IMR-90 (cell line): ENCODE measurements around the gene CLK4. TPM values are rescaled to one million over a fixed set of nuclear protein-coding genes. Genes with fewer than 3 reads are reported as not detected.

ENCODE experiments used
- ATAC-seq: fragments of 200-7000 bp; cut with Tn5 transposase; 2 replicates; pipeline ENCODE4 v1.9.1; 2020; ENCODE audit warnings: low read depth, mild to moderate bottlenecking, moderate library complexity
- BruUV-seq: library from RNA; stranded (reverse); fragments of 400-500 nt; replicated peaks from 2 replicates; lab custom pipeline; 2021; lab: Mats Ljungman, UMichigan
- CTCF ChIA-PET: fragments of 300-600 bp; formaldehyde crosslinking; extraction: SDS; loops from one replicate; lab custom pipeline; 2021; ENCODE audit warnings: antibody characterized with exemption; lab: Yijun Ruan, JAX
- POLR2A ChIA-PET: fragments of 300-600 bp; sonication (Branson Sonifier 250); formaldehyde crosslinking; loops from one replicate; lab custom pipeline; 2022; ENCODE audit warnings: antibody characterized with exemption; ENCODE audit not compliant: unreplicated experiment; lab: Charles Lee
- DNase-seq: peaks from one replicate; pipeline ENCODE4 v3.0.0; 2013
- H2AFZ ChIP-seq: replicated peaks from 2 replicates; pipeline ENCODE3; 2013; ENCODE audit warnings: low read length, mild to moderate bottlenecking; ENCODE audit not compliant: poor library complexity
- H2AK5ac ChIP-seq: 2 replicates; pipeline ENCODE4 v1.6.1; 2013; ENCODE audit warnings: low read depth, low read length, inconsistent platforms
- H2AK9ac ChIP-seq: replicated peaks from 2 replicates; pipeline ENCODE3; 2013; ENCODE audit warnings: mild to moderate bottlenecking, low read depth, low read length, moderate library complexity; ENCODE audit not compliant: poor library complexity
- H2BK120ac ChIP-seq: 2 replicates; pipeline ENCODE4 v1.6.1; 2013; ENCODE audit warnings: low read depth, low read length, inconsistent platforms
- H2BK15ac ChIP-seq: 3 replicates; pipeline ENCODE4 v1.6.1; 2013; ENCODE audit warnings: low read depth, low read length, inconsistent platforms
- H2BK20ac ChIP-seq: 2 replicates; pipeline ENCODE4 v1.6.1; 2013; ENCODE audit warnings: low read depth, mild to moderate bottlenecking, inconsistent platforms, low read length, moderate library complexity
- H2BK5ac ChIP-seq: 2 replicates; pipeline ENCODE4 v1.6.1; 2013; ENCODE audit warnings: mild to moderate bottlenecking, low read depth, low read length, inconsistent platforms; ENCODE audit not compliant: poor library complexity, severe bottlenecking
- H3K14ac ChIP-seq: replicated peaks from 2 replicates; pipeline ENCODE4 v1.6.1; 2013; ENCODE audit warnings: low read depth, low read length, inconsistent platforms
- H3K18ac ChIP-seq: 2 replicates; pipeline ENCODE4 v1.6.1; 2013; ENCODE audit warnings: low read depth, low read length, control low read depth
- H3K23ac ChIP-seq: 2 replicates; pipeline ENCODE4 v1.6.1; 2013; ENCODE audit warnings: low read depth, low read length, inconsistent platforms
- H3K27ac ChIP-seq: 2 replicates; pipeline ENCODE4 v1.5.1; 2013; ENCODE audit warnings: mild to moderate bottlenecking, control low read depth, low read length; ENCODE audit not compliant: insufficient read depth
- H3K27me3 ChIP-seq: 2 replicates; pipeline ENCODE4 v1.6.1; 2013; ENCODE audit warnings: low read length; ENCODE audit not compliant: control insufficient read depth, insufficient read depth
- H3K36me3 ChIP-seq: 2 replicates; pipeline ENCODE4 v1.6.1; 2013; ENCODE audit warnings: low read length, mixed read lengths; ENCODE audit not compliant: control insufficient read depth, insufficient read depth
- H3K4ac ChIP-seq: 2 replicates; pipeline ENCODE4 v1.6.1; 2013; ENCODE audit warnings: low read depth, low read length, inconsistent platforms
- H3K4me1 ChIP-seq: 2 replicates; pipeline ENCODE4 v1.6.1; 2013; ENCODE audit warnings: low read length, mixed read lengths; ENCODE audit not compliant: control insufficient read depth, insufficient read depth
- H3K4me2 ChIP-seq: 2 replicates; pipeline ENCODE4 v1.6.1; 2013; ENCODE audit warnings: low read depth, mild to moderate bottlenecking, control low read depth, low read length, moderate library complexity
- H3K4me3 ChIP-seq: 2 replicates; pipeline ENCODE4 v1.5.1; 2013; ENCODE audit warnings: low read depth, mild to moderate bottlenecking, control low read depth, low read length, moderate library complexity; ENCODE audit not compliant: insufficient read depth
- H3K56ac ChIP-seq: 2 replicates; pipeline ENCODE4 v1.6.1; 2013; ENCODE audit warnings: low read length, inconsistent platforms; ENCODE audit not compliant: insufficient read depth; ENCODE audit errors: extremely low read depth
- H3K79me1 ChIP-seq, 2 experiments: 2 replicates each; pipeline ENCODE4 v1.6.1; 2013; ENCODE audit warnings: low read length in 2 of 2, inconsistent platforms in 1 of 2, low read depth in 1 of 2
- H3K9ac ChIP-seq: 2 replicates; pipeline ENCODE4 v1.6.1; 2013; ENCODE audit warnings: low read depth, low read length, control low read depth
- H3K9me1 ChIP-seq: 2 replicates; pipeline ENCODE4 v1.6.1; 2013; ENCODE audit warnings: low read length, inconsistent platforms; ENCODE audit not compliant: insufficient read depth
- H3K9me3 ChIP-seq: 2 replicates; pipeline ENCODE4 v1.6.1; 2013; ENCODE audit warnings: low read length; ENCODE audit not compliant: control insufficient read depth, insufficient read depth
- H4K20me1 ChIP-seq: 2 replicates; pipeline ENCODE4 v1.6.1; 2013; ENCODE audit warnings: low read length, inconsistent platforms; ENCODE audit not compliant: insufficient read depth
- H4K5ac ChIP-seq: 2 replicates; pipeline ENCODE4 v1.6.1; 2013; ENCODE audit warnings: mild to moderate bottlenecking, low read depth, low read length, control low read depth
- H4K8ac ChIP-seq, 2 experiments: 2 replicates each; pipeline ENCODE4 v1.6.1; 2013; ENCODE audit warnings: low read depth in 2 of 2, low read length in 2 of 2, control low read depth in 1 of 2, inconsistent platforms in 1 of 2
- H4K91ac ChIP-seq: 2 replicates; pipeline ENCODE4 v1.6.1; 2013; ENCODE audit warnings: low read depth, low read length, inconsistent platforms; ENCODE audit not compliant: insufficient read depth
- BHLHE40 ChIP-seq: fragments of 150-350 bp; IDR thresholded peaks from 2 replicates; pipeline ENCODE4 v1.6.1; 2016; ENCODE audit warnings: mild to moderate bottlenecking, low read depth, low read length
- CHD1 ChIP-seq: IDR thresholded peaks from 2 replicates; pipeline ENCODE4 v1.6.1; 2012; ENCODE audit warnings: low read depth, low read length, improper control_type of control experiment
- FOS ChIP-seq: fragments of 150-350 bp; IDR thresholded peaks from 2 replicates; pipeline ENCODE4 v1.6.1; 2016; ENCODE audit warnings: low read depth, low read length
- MAFK ChIP-seq: IDR thresholded peaks from 2 replicates; pipeline ENCODE4 v1.6.1; 2012; ENCODE audit warnings: low read depth, low read length, improper control_type of control experiment
- MAZ ChIP-seq: IDR thresholded peaks from 2 replicates; pipeline ENCODE4 v1.6.1; 2012; ENCODE audit warnings: low read depth, mild to moderate bottlenecking, low read length, improper control_type of control experiment, moderate library complexity, borderline replicate concordance
- MXI1 ChIP-seq: IDR thresholded peaks from 2 replicates; pipeline ENCODE4 v1.6.1; 2012; ENCODE audit warnings: low read depth, mild to moderate bottlenecking, low read length, moderate library complexity, borderline replicate concordance
- NFE2L2 ChIP-seq: fragments of 150-350 bp; IDR thresholded peaks from 2 replicates; pipeline ENCODE4 v1.6.1; 2016; ENCODE audit warnings: low read depth, mild to moderate bottlenecking, low read length
- POLR2A ChIP-seq: IDR thresholded peaks from 2 replicates; pipeline ENCODE4 v1.6.1; 2012; ENCODE audit warnings: mild to moderate bottlenecking, low read depth, low read length
- RAD21 ChIP-seq: IDR thresholded peaks from 2 replicates; pipeline ENCODE4 v1.6.1; 2012; ENCODE audit warnings: low read length, improper control_type of control experiment
- RCOR1 ChIP-seq: IDR thresholded peaks from 2 replicates; pipeline ENCODE4 v1.6.1; 2012; ENCODE audit warnings: mild to moderate bottlenecking, low read length, improper control_type of control experiment; ENCODE audit not compliant: insufficient replicate concordance
- RFX5 ChIP-seq: IDR thresholded peaks from 2 replicates; pipeline ENCODE4 v1.8.0; 2012; ENCODE audit warnings: low read depth, mild to moderate bottlenecking, low read length, moderate library complexity
- SMC3 ChIP-seq: fragments of 150-350 bp; IDR thresholded peaks from 2 replicates; pipeline ENCODE4 v1.6.1; 2016; ENCODE audit warnings: low read depth, mild to moderate bottlenecking, antibody characterized with exemption, low read length, moderate library complexity
- WGBS, 2 experiments: methylation state at CpG; one replicate each; pipeline versions ENCODE4 v1.1.5 to v1.1.7; 2013; ENCODE audit warnings: missing lambda C conversion rate in 2 of 2; ENCODE audit not compliant: insufficient read length in 1 of 2; ENCODE audit errors: extremely low coverage in 2 of 2; 5-methylcytosine and 5-hydroxymethylcytosine counted together
- dilution Hi-C: fragments of 300-500 bp; cut with HindIII; formaldehyde crosslinking; loops from one replicate; pipeline ENCODE4 v1.14.3; 2018; ENCODE audit warnings: low sequenced_read_pairs; ENCODE audit not compliant: unreplicated experiment
- in situ Hi-C: fragments of 300-500 bp; cut with MboI; formaldehyde crosslinking; loops from 3 replicates; pipeline ENCODE4 v1.14.3; 2019; ENCODE audit warnings: low sequenced_read_pairs, inconsistent platforms, mixed read lengths
- intact Hi-C: fragments of 100-400 bp; cut with micrococcal nuclease; formaldehyde crosslinking; loops from 2 replicates; pipeline ENCODE4 v1.10.0; 2022
- polyA plus RNA-seq, 3 experiments: library from polyadenylated mRNA; depleted of rRNA; stranded (reverse); fragments of >200 nt; gene quantifications; 2 replicates each; pipeline ENCODE4 v1.2.3, GENCODE V29; 2012; ENCODE audit warnings: low replicate concordance in 1 of 3
- total RNA-seq: library from RNA; depleted of rRNA; stranded (reverse); fragments of >200 nt; gene quantifications from 2 replicates; pipeline ENCODE4 v1.2.3, GENCODE V29; 2012
- TF ChIP-seq, protein P1 (sequence below): fragments of 150-350 bp; IDR thresholded peaks from 2 replicates; pipeline ENCODE4 v1.6.1; 2016; ENCODE audit warnings: low read depth, mild to moderate bottlenecking, low read length, moderate library complexity, borderline replicate concordance
- TF ChIP-seq, protein P2 (sequence below): conservative IDR thresholded peaks from 2 replicates; pipeline ENCODE4 v1.5.1; 2012; ENCODE audit warnings: mild to moderate bottlenecking, low read depth, low read length, improper control_type of control experiment

The CLK4 gene
- total and polyA plus RNA-seq, 2 of the 4 experiments (the other 2 are of a cell fraction): 8.2 to 11.9 TPM

DNA sequence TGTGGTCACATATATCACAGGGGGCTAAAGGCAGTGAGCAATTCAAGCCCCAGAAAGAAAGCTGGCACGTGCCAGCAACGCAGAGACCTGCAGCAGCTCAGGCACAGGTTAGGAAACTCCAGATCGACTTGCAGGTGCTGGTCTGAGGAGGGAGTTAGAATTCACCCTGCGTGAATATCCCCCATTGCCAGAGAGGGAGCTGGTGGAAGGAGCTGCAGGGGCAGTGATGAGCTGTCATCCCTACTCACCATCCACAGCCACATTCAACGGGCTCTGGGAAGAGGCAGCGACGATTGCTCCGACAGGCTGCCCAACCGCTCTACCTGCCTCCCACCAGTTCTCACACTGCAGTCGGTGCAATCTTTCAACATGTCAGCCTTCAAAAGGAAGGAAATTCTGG, 40.8 kb upstream of the CLK4 start:
- dilution Hi-C loops: no loop called here
- Histone ChIP-seq H3K4ac (no peak overlapping the region), H2BK20ac (no peak overlapping the region), H2AK9ac (no peak overlapping the region), H4K8ac (no peak overlapping the region), H2BK15ac (no peak overlapping the region), H3K4me1 (no peaks in the 10 kb centered on the region), H3K9me3 (peaks cover 35% of the 10 kb centered on the region), H4K20me1 (no peaks in the 10 kb centered on the region), H3K27me3 (no peaks in the 10 kb centered on the region), H3K23ac (no peak overlapping the region), H3K18ac (no peak overlapping the region), H2BK5ac (no peak overlapping the region), H3K9ac (no peak overlapping the region), H3K36me3 (no peaks in the 10 kb centered on the region), H4K5ac (no peak overlapping the region), H3K27ac (no peak overlapping the region), H2AFZ (no peak overlapping the region), H4K91ac (no peak overlapping the region), H3K79me1 (no peaks in the 10 kb centered on the region), H2AK5ac (no peak overlapping the region), H3K56ac (no peak overlapping the region), H2BK120ac (no peak overlapping the region), H3K14ac (no peak overlapping the region), H3K4me3 (no peak overlapping the region), H3K9me1 (no peaks in the 10 kb centered on the region), H3K4me2 (no peak overlapping the region)
- intact Hi-C loops: no loop called here
- POLR2A ChIA-PET: no interaction called here
- DNase-seq: no peak
- no peak for ATAC-seq
- CTCF ChIA-PET: no interaction called here
- TF ChIP-seq MAFK (no peak), RAD21 (no peak), SMC3 (no peak), MXI1 (no peak), MAZ (no peak), FOS (no peak), RCOR1 (no peak), POLR2A (no peak), RFX5 (no peak), NFE2L2 (no peak), BHLHE40 (no peak), CHD1 (no peak)
- TF ChIP-seq, protein P1, sequence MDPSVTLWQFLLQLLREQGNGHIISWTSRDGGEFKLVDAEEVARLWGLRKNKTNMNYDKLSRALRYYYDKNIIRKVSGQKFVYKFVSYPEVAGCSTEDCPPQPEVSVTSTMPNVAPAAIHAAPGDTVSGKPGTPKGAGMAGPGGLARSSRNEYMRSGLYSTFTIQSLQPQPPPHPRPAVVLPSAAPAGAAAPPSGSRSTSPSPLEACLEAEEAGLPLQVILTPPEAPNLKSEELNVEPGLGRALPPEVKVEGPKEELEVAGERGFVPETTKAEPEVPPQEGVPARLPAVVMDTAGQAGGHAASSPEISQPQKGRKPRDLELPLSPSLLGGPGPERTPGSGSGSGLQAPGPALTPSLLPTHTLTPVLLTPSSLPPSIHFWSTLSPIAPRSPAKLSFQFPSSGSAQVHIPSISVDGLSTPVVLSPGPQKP: no peak
- TF ChIP-seq, protein P2, sequence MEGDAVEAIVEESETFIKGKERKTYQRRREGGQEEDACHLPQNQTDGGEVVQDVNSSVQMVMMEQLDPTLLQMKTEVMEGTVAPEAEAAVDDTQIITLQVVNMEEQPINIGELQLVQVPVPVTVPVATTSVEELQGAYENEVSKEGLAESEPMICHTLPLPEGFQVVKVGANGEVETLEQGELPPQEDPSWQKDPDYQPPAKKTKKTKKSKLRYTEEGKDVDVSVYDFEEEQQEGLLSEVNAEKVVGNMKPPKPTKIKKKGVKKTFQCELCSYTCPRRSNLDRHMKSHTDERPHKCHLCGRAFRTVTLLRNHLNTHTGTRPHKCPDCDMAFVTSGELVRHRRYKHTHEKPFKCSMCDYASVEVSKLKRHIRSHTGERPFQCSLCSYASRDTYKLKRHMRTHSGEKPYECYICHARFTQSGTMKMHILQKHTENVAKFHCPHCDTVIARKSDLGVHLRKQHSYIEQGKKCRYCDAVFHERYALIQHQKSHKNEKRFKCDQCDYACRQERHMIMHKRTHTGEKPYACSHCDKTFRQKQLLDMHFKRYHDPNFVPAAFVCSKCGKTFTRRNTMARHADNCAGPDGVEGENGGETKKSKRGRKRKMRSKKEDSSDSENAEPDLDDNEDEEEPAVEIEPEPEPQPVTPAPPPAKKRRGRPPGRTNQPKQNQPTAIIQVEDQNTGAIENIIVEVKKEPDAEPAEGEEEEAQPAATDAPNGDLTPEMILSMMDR: no peak
- WGBS, 2 experiments: 75% methylated on average over 2 of the region's 10 CpGs; no CpG with 5 or more reads in 1 of the 2 experiments
- in situ Hi-C loops: no loop called here
- no TSS peak for BruUV-seq
